ENCODE results near the gene FGF14.
A peak's percentile ranks its signal among the peaks of the same experiment; 100 is the strongest.

The FGF14 gene

DNA sequence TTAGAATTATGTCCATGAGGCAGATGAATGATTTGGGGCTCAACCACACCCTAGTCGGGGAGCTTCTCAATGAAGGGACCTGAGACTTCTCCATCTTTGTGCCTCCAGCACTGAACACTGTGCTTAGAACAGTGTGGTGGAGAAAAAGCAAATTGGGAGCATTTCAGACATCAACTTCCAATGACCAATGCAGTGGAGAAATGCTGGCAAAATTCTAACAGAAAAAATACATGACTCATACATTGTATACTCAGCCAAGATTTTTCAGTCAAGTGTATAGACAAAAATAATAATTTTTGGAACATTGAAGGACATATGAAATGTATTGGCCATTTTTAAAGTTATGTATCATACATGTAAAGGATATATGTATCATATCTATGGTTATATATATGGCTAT, 134.7 kb downstream of the FGF14 start:
- peaks cover 3% of the 10 kb centered on the region for H3K9me3 Mint-ChIP-seq
- ATAC-seq = no peak
- H3K36me3 Mint-ChIP-seq = no peaks in the 10 kb centered on the region
- no peaks in the 10 kb centered on the region for H3K27me3 Mint-ChIP-seq
- H3K27ac Mint-ChIP-seq = no peak overlapping the region
- H3K4me3 Mint-ChIP-seq = no peak overlapping the region
- H3K4me1 Mint-ChIP-seq = no peaks in the 10 kb centered on the region

- Mint-ChIP-seq H3K9me3 (peaks cover 3% of the 10 kb centered on the region), H3K27ac (no peak overlapping the region), H3K4me1 (no peaks in the 10 kb centered on the region), H3K4me3 (no peak overlapping the region), H3K36me3 (no peaks in the 10 kb centered on the region), H3K27me3 (no peaks in the 10 kb centered on the region)
- ATAC-seq = no peak
Observed at GRCh38 chr13:102261809-102262208, 140.0 kb downstream of the FGF14 start.

DNA sequence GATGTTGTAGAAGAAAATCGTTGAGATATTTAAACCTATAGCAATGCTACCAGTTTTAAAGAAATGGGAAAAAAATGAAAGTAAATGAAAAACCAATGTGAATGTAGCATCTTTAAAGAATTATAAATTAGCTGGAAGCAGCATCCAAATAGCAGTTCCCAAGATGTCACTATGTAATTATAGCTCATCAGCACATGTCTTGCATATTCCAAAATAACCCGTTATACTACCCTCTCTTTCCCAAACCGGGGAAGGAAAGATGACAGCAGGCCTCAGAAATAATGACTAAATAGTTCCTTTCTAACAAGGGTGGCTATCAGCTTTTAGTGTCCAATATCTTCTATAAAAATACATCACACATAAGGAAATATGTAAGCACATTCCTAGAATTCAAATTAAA, 140.5 kb downstream of the FGF14 start:
- H3K27me3 Mint-ChIP-seq = no peaks in the 10 kb centered on the region
- no peak for ATAC-seq
- H3K27ac Mint-ChIP-seq = no peak overlapping the region
- peaks cover 3% of the 10 kb centered on the region for H3K9me3 Mint-ChIP-seq
- H3K4me3 Mint-ChIP-seq = no peak overlapping the region
- no peaks in the 10 kb centered on the region for H3K36me3 Mint-ChIP-seq
- H3K4me1 Mint-ChIP-seq = no peaks in the 10 kb centered on the region

DNA sequence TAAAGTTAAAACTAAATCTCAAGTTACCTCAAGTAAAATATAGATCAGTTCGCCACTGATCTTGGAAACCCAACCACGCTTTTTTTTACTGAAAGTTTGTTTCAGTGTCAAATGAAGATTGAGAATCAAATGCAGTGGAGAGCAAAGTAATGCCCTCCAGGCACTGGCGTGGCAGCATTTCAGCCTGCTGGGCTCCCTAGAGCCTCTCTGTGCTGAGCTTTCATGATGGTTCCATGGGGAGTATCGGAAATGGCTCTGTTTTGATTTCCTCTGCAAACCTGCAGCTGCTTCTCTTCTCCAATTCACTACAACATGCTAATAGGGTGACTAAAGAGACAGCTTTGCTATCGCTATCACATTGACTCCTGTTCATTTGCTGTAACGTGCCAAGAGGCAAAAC, 141.6 kb downstream of the FGF14 start:
- Mint-ChIP-seq H3K27ac (no peak overlapping the region), H3K4me3 (no peak overlapping the region), H3K9me3 (peaks cover 3% of the 10 kb centered on the region), H3K4me1 (no peaks in the 10 kb centered on the region), H3K36me3 (no peaks in the 10 kb centered on the region), H3K27me3 (no peaks in the 10 kb centered on the region)
- no peak for ATAC-seq

DNA sequence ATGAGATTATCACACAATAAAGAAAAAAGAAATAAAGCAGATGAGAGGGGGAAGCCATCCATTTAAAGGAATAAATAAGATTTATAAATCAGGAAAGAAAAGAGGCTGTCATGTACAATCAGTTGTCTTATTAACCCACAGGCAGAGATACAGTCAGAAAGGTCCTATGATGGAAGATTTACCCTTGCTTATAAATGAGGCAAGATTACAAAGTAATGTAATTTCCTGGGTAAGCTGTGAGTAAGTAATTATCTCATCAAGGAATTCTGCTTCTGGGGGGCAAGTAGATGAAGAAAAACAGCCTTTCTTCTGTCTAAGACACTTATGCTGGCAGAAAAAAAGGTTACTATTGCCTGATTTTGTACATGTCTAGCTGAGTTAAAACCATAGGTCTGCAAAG, 146.4 kb downstream of the FGF14 start:
- H3K4me3 Mint-ChIP-seq = no peak overlapping the region
- peaks cover 3% of the 10 kb centered on the region for H3K9me3 Mint-ChIP-seq
- no peak for ATAC-seq
- no peaks in the 10 kb centered on the region for H3K27me3 Mint-ChIP-seq
- H3K36me3 Mint-ChIP-seq = no peaks in the 10 kb centered on the region
- no peak overlapping the region for H3K27ac Mint-ChIP-seq
- H3K4me1 Mint-ChIP-seq = no peaks in the 10 kb centered on the region

GRCh38 chr13:102251817-102252216, 150.0 kb downstream of the FGF14 start:
- H3K36me3 Mint-ChIP-seq = no peaks in the 10 kb centered on the region
- no peak for ATAC-seq
- no peaks in the 10 kb centered on the region for H3K4me1 Mint-ChIP-seq
- H3K27ac Mint-ChIP-seq = no peak overlapping the region
- no peak overlapping the region for H3K4me3 Mint-ChIP-seq
- H3K9me3 Mint-ChIP-seq = peaks cover 8% of the 10 kb centered on the region
- H3K27me3 Mint-ChIP-seq = no peaks in the 10 kb centered on the region

GRCh38 chr13:102250448-102250847, 151.4 kb downstream of the FGF14 start:
- H3K36me3 Mint-ChIP-seq = no peaks in the 10 kb centered on the region
- no peak for ATAC-seq
- peaks cover 8% of the 10 kb centered on the region for H3K9me3 Mint-ChIP-seq
- no peaks in the 10 kb centered on the region for H3K4me1 Mint-ChIP-seq
- H3K27ac Mint-ChIP-seq = no peak overlapping the region
- H3K27me3 Mint-ChIP-seq = no peaks in the 10 kb centered on the region
- H3K4me3 Mint-ChIP-seq = no peak overlapping the region

- no peak overlapping the region for H3K27ac Mint-ChIP-seq
- no peaks in the 10 kb centered on the region for H3K27me3 Mint-ChIP-seq
- H3K4me3 Mint-ChIP-seq = no peak overlapping the region
- no peaks in the 10 kb centered on the region for H3K36me3 Mint-ChIP-seq
- peaks cover 8% of the 10 kb centered on the region for H3K9me3 Mint-ChIP-seq
- ATAC-seq = no peak
- no peaks in the 10 kb centered on the region for H3K4me1 Mint-ChIP-seq
Observed at GRCh38 chr13:102244607-102245227, 157.1 kb downstream of the FGF14 start.

- Mint-ChIP-seq H3K9me3 (no peaks in the 10 kb centered on the region), H3K4me1 (no peaks in the 10 kb centered on the region), H3K27me3 (no peaks in the 10 kb centered on the region), H3K27ac (no peak overlapping the region), H3K36me3 (no peaks in the 10 kb centered on the region), H3K4me3 (no peak overlapping the region)
- ATAC-seq = no peak
Observed at GRCh38 chr13:102240110-102240509, 161.7 kb downstream of the FGF14 start.

DNA sequence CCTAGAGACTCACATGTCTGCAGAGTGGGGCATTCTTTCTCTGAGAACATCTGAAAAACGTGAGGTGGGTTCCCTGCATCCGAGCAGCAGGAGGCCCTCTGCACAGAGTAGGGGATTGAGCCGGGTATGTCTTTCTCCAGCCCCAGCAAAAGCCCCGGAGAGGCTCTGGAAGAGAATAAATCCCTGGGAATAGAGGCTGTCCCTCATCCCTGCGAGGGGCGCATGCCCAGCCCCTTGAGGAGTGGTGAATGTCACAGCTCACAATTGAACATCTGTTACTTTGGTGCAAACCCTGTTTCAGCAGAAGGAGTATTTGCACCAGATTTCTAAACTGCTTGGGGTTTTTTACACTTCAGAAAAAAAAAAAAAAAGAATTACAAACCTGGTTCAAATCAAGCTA, 164.6 kb downstream of the FGF14 start:
- no peak overlapping the region for H3K4me3 Mint-ChIP-seq
- no peak overlapping the region for H3K27ac Mint-ChIP-seq
- H3K9me3 Mint-ChIP-seq = no peaks in the 10 kb centered on the region
- peak; percentile 34 for ATAC-seq
- no peaks in the 10 kb centered on the region for H3K4me1 Mint-ChIP-seq
- H3K27me3 Mint-ChIP-seq = no peaks in the 10 kb centered on the region
- no peaks in the 10 kb centered on the region for H3K36me3 Mint-ChIP-seq

GRCh38 chr13:102236830-102237229, 165.0 kb downstream of the FGF14 start:
- Mint-ChIP-seq H3K27ac (no peak overlapping the region), H3K4me3 (no peak overlapping the region), H3K36me3 (no peaks in the 10 kb centered on the region), H3K27me3 (no peaks in the 10 kb centered on the region), H3K4me1 (no peaks in the 10 kb centered on the region), H3K9me3 (no peaks in the 10 kb centered on the region)
- peak; percentile 27 for ATAC-seq

DNA sequence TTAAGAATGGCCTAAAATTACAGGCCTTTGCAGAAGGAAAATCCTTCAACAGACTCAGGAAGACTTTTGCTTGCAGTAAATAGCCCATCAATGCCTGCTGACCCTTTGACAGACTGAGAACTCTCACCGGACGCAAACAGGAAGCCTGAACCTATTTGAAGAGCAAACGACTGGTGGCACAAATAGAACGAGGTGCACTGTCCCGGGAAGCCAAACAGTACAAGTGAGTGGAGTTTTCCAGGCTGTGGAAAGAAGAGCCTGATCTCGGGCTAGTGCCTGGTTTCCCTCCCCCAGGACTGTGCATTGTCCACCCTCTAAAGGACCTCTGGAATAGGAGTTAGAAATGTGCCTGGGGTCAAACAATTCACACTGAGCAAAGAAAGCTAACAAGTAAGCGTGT, 165.5 kb downstream of the FGF14 start:
- no peaks in the 10 kb centered on the region for H3K36me3 Mint-ChIP-seq
- H3K27me3 Mint-ChIP-seq = no peaks in the 10 kb centered on the region
- H3K4me3 Mint-ChIP-seq = no peak overlapping the region

DNA sequence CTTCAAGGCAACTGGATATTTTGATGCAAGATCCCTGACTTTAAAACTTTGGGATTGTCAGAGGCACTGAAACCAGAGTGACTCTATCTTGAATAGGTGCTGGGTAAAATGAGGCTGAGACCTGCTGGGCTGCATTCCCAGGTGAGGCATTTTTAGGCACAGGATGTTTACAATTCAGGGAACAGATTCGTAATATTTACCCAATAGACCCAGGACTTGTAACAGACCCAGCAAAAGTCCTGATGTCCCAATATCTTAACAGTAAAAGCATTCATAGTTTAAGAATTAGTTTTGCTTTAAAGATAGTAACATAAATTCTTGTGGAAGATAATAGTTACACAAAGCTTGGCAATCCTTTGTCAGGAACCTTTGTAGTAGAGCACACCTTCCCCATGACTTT, 166.2 kb downstream of the FGF14 start:
- no peaks in the 10 kb centered on the region for H3K4me1 Mint-ChIP-seq
- no peaks in the 10 kb centered on the region for H3K27me3 Mint-ChIP-seq
- H3K36me3 Mint-ChIP-seq = no peaks in the 10 kb centered on the region
- H3K4me3 Mint-ChIP-seq = no peak overlapping the region
- H3K27ac Mint-ChIP-seq = no peak overlapping the region
- H3K9me3 Mint-ChIP-seq = no peaks in the 10 kb centered on the region
- ATAC-seq = no peak

More for the DNA sequence above, 165.5 kb downstream of the FGF14 start:
- no peak for ATAC-seq
- H3K4me1 Mint-ChIP-seq = no peaks in the 10 kb centered on the region
- no peak overlapping the region for H3K27ac Mint-ChIP-seq
- no peaks in the 10 kb centered on the region for H3K9me3 Mint-ChIP-seq

GRCh38 chr13:102234618-102235017, 167.2 kb downstream of the FGF14 start:
- no peak overlapping the region for H3K4me3 Mint-ChIP-seq
- no peaks in the 10 kb centered on the region for H3K9me3 Mint-ChIP-seq
- no peak overlapping the region for H3K27ac Mint-ChIP-seq
- no peaks in the 10 kb centered on the region for H3K36me3 Mint-ChIP-seq
- no peaks in the 10 kb centered on the region for H3K27me3 Mint-ChIP-seq
- no peak for ATAC-seq
- no peaks in the 10 kb centered on the region for H3K4me1 Mint-ChIP-seq

DNA sequence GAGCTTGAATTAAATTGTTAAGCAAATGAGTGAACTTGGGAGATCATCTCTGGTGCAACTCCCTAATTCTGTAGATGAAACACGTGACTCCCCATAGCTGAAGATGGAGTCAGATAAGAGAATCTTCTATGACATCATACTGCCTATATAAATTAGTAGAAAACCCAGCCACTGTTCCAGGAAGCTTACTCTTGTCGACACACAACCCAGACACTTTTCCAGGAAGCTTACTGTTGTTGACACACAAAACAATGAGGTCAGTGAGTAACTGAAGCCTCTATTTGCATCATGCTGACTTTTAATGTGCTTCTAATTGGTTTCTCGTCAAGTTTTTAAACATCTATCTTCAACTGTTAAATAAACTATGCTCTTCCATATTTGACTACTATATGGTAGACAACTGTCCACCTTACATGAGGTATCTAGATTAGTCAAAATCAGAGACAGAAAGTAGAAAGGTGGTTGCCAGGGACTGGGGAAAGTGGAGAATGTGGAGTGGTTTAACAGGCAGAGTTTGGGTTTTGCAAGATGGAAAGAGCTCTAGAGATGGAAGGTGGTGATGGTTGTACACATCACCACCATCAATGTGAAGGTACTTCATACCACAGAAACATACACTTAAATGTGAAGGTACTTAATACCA, 168.2 kb downstream of the FGF14 start:
- no peak for ATAC-seq
- Mint-ChIP-seq H3K27me3 (no peaks in the 10 kb centered on the region), H3K4me1 (no peaks in the 10 kb centered on the region), H3K9me3 (no peaks in the 10 kb centered on the region), H3K27ac (no peak overlapping the region), H3K4me3 (no peak overlapping the region), H3K36me3 (no peaks in the 10 kb centered on the region)

DNA sequence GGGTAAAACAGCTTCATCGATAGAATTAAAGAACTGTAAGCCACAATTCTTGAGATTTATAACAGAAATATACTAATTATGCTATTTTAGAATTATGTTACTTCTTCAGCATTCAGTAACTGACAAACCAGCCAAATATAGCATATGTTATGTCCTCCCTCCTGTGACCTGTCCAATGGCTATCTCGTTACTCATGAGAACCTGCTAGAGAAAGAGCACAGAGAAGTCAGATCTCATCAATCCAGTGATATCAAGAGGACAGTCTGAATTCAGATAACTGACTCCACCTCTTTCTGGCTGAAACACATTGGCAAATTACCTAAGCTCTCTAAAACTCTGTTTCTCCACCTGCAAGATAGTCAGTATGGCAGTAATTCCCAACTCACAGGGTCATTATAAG, 170.4 kb downstream of the FGF14 start:
- Mint-ChIP-seq H3K36me3 (no peaks in the 10 kb centered on the region), H3K9me3 (no peaks in the 10 kb centered on the region), H3K27ac (no peak overlapping the region), H3K4me1 (no peaks in the 10 kb centered on the region), H3K4me3 (no peak overlapping the region), H3K27me3 (no peaks in the 10 kb centered on the region)
- ATAC-seq = no peak

All from stimulated activated memory B cell treated with anti-CD40 and anti-IgM and Interleukin-4, amounts not matched to agents 10 μg/mL and 1 μg/mL and 100 μg/mL, for 72 hours (primary cell).